ENCODE measurements around the gene RUNDC3A.

RUNDC3A gene

GRCh38 chr17:44308320-44308818, at the start of gene RUNDC3A:
TSS of gene RUNDC3A (plus strand) at chr17:44308601. CDS start at chr17:44308833, 232 bp downstream.
- peak; percentile 73 to 94 for DNase-seq

DNA sequence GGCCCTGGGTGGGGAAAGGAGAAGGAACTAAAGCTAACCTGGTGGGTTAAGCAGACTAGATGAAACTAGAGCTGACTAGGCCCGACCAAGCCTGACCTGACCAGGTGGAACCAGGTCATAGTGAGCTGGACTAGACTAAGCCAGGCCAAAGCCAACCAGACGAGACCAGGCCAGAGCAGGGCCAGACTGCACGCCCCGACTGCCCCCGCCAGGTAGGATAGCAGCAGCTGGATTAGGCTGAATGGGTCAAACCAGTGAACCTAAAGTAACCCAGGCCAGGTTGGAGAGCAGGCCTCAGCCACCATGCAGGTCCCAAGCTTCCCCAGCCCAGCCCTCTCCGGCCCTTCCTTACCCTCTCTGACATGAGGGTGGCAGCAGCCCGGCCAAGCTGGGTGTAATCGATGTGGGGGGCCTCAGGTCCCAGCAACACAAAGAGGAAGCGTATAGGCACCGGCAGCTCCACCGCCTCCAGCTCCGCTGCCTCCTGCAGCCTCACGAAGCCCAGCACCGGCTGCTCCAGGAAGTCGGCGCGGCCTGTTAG, 49.5 kb upstream of the RUNDC3A start:
- no peak for DNase-seq

DNA sequence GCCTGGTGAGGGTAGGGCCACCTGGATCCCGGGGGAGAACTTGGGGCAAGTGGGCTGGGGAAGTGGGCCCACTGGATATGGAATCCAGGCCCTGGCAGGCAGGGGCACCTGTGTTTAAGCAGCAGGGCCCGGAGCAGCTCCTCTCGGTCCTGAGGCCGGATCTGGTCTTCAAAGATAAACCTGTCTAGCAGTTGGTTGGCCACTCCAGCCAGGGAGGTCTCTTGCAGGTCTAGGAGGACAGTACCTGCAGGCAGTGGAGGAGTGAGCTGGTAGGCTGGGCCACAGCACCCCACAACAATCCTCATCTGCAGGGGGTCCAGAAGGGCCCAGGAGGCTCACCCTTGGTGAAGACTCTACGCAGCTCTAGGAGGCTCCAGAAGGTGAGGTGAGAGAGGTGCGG, 48.1 kb upstream of the RUNDC3A start:
- no peak for DNase-seq

DNA sequence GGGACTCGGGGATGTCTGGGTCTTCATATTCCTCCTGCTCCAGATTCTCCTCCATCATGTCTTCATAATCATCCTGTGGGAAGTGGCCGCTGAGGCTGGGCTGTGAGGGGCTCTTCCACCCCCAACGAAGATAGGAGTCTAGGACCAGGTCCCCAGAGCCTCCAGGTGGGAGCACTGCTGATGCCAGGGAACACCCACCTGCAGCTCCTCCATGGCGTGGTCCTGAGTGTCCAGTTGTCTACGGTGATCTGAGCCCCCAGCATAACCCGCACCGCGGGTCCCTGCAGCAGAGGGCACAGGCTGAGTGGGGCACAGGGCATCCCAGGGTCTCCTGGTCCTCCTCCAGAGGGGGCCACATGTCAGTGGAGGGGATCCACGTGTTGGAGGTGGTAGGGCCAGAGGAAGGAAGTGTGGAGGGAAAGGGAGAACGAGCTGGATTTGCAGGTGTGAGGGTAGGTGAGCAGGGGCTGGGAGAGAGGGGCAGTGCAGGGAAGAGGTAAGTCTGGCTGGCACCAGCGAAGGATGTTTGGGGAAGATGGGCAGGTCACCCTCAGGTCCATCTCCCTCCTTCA, 45.7 kb upstream of the RUNDC3A start:
- no peak for DNase-seq

- DNase-seq, result no peak
Observed at GRCh38 chr17:44263345-44263902, 45.0 kb upstream of the RUNDC3A start.

- DNase-seq, result no peak
Observed at GRCh38 chr17:44266402-44267164, 41.8 kb upstream of the RUNDC3A start.

GRCh38 chr17:44267165-44267455, 41.3 kb upstream of the RUNDC3A start:
- no peak for DNase-seq

DNA sequence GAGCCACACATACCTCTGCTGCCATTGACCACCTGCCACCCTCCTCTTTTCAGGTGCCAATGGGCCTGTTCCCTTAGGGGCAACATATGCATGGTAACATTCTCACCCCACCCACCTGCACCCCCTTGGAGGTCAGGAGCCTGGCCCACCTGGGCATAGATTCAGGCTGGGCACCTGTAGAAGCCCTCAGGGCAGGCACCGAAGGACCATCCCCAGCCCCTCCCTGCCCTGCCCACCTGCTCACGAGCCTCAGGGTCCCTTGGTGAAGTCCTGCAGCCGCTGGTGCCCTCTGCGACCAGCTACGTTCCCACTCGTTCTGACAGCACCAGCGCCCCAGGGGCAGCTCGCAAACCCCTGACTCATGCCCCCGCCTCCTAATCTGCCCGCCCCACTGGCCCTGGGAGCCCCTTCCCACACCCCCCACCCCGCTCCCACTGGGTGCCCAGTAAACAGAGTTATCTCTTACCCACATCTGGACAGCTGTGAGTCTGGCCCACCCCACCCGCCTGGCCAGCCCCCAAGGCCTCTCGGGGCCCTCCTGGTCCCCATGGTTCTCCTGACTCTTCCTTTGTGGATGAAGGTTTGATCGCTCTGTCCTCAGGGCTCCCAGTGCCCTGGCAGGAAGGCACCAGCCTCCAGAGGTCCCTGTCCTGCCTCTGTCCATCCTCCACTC, 40.4 kb upstream of the RUNDC3A start, which contains the start of gene SLC4A1:
Gene SLC4A1 (minus strand): TSS at position 318 of the 673 bp plus-strand sequence. CDS start 5,269 bp downstream, outside the sequence.
- DNase-seq, result no peak

DNA sequence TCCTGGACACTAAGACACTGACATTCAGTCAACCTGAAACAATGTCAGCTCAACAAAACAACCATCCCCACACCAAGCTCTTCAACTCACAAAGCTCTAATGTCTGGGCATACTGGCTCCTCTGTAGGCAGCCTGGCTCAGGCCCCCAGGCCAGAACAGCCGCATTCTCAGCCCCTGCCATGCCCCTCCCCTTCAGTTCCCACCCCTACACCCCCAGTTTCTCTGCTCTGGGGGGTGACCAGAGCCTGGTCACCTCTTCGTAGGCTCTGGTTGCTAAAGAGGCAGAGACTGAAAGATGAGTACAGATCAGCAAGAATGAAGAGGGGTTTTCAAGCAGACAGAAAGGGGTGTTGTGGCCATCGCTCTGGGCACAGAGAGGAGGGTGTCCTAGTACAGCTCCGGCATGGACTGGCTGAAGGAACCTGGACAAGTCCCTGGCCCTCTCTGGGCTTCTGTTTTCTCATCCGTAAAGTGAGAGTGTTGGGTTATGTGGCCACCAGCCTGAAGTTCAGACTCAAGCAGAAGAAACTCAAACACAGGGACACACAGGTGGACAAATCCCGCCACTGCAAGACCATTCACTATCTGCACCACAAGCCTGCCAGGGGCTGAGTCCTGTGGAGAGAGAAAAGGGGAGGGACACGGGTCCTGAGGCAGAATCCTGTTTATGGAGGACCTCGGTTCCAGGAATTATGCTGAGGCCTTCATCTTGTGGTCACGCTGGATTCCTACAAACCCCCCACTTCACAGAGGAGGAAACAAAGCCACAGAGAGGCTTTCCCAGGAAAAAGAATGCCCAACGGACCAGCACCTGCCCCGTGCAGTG, 39.5 kb upstream of the RUNDC3A start:
- DNase-seq, result no peak

DNA sequence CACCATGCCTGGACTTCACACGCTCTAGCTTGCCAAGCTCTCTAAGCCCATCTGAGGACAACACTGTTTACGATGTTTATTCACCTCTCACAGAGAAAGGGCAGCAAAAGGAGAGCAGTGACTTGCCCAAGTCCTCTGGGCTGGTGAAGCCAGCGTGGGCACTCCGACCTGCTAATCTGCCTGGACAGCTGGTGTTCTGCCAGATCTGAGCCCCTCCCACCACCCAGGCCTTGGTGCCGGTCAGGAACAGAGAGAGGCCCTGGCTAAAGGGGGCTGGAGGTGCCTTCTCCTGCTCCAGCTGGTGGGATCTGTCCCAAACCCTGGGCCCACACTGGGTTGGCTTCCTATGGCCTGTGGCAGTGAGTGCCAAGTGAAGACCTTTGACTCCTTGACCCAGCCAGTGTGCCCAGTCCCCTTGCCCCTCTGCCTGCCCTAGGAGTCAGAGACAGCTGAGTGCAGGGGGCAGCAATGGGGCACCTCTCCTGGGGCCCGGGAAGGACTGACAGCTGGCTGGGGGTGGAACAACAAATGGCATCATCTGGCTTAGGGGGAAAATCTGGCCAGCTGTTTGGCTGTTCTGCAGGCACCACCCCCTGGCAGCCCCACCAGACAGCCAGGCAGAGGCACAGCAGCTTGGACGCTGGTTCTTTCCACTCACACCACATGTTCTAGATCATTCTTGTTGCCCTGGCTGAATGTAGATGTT, 38.7 kb upstream of the RUNDC3A start:
- DNase-seq, result no peak

DNA sequence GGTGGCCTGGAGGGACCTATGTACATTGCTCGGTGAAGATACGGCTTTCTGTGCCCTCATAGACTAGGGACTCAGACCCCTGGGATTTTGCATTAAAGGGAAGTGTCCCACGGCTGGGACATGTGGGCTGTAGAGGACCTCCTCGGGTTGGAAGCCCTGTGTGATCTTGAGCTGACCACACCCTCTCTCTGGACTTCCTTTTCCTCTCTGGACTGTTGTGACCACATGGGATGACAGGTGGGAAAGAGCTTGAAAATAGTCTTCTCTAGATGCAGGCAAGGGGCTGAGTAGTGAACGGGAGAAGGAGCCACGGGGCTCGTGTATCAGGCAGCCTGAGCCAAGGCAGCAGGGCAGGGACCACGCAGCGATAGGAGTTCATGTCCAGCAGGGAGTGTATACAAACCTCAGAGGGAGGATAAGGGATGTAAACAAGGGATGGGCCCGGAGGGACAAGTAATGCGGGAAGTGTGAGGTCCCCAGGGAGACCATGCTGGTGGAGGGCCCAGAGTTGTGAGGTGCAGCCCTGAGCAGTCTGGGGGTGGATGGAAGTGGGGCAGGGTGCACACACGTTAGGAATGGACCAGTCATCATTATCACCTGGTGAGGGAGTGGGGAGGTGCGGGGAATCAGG, 36.0 kb upstream of the RUNDC3A start:
- no peak for DNase-seq

GRCh38 chr17:44272954-44273353, 35.4 kb upstream of the RUNDC3A start:
- DNase-seq, result no peak

- no peak for DNase-seq
Observed at GRCh38 chr17:44273607-44274006, 34.8 kb upstream of the RUNDC3A start.

- DNase-seq, result no peak
Observed at GRCh38 chr17:44277976-44278375, 30.4 kb upstream of the RUNDC3A start.

- no peak for DNase-seq
Observed at GRCh38 chr17:44279346-44279665, 29.1 kb upstream of the RUNDC3A start.

DNA sequence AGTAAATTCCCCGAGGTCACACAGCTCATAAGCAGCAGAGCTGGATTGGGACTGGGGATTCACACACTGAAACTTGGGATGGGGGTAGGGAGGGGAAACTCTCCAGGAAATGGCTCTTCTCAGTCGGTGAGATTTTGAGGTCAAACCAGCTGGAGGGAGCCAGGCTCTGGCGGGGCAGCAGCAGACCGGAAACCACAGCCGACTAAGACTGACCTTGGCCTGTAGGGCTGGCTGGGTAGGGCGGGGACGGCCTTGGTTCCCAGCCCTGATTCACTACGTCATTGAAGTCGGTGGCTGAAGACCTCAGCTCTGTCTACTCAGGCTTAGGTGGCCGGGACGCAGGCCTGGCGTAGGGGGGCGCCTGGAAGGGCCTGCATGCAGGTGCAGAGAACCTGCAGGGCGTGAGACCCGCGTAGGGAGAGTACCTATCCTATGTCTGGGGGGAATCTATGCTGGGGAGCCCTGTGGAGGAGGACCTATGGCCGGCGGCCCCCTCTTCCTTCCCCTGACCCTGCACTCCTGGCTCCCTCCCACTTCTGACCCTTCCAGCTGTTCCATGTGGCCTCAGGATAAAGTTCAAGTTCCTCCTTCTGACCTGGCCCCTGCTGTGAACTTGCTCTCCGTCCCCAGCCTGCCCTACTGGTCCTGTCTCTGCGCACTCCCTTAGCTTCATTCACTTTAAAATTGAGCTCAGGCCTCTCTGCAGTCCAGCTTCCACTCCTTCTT, 28.6 kb upstream of the RUNDC3A start:
- no peak for DNase-seq

- DNase-seq, result no peak
Observed at GRCh38 chr17:44280392-44280937, 27.9 kb upstream of the RUNDC3A start.

- no peak for DNase-seq
Observed at GRCh38 chr17:44281570-44281969, 26.8 kb upstream of the RUNDC3A start.

GRCh38 chr17:44282264-44282663, 26.1 kb upstream of the RUNDC3A start:
- DNase-seq, result no peak

GRCh38 chr17:44283344-44284023, 24.9 kb upstream of the RUNDC3A start:
- no peak for DNase-seq
